H9 (cell line): ENCODE measurements around the gene IQSEC1. TPM values are rescaled to one million over a fixed set of nuclear protein-coding genes. Genes with fewer than 3 reads are reported as not detected.

ENCODE experiments used
- DNase-seq: peaks from one replicate; pipeline ENCODE4 v3.0.0-alpha.2; 2017
- H2AFZ ChIP-seq: one replicate; pipeline ENCODE4 v1.6.1; 2013; ENCODE audit warnings: mild to moderate bottlenecking, low read length, control low read depth, moderate library complexity
- H2AK5ac ChIP-seq: 2 replicates; pipeline ENCODE4 v1.6.1; 2013; ENCODE audit warnings: low read length, control low read depth, mixed read lengths; ENCODE audit not compliant: insufficient read length
- H2BK120ac ChIP-seq: one replicate; pipeline ENCODE4 v1.6.1; 2013; ENCODE audit warnings: low read depth, mild to moderate bottlenecking, low read length, control low read depth, inconsistent platforms; ENCODE audit not compliant: poor library complexity, severe bottlenecking
- H2BK12ac ChIP-seq: 2 replicates; pipeline ENCODE4 v1.6.1; 2013; ENCODE audit warnings: low read length, control low read depth, mixed read lengths, low read depth; ENCODE audit not compliant: insufficient read length
- H2BK15ac ChIP-seq: 2 replicates; pipeline ENCODE4 v1.6.1; 2013; ENCODE audit warnings: low read depth, low read length, control low read depth
- H2BK20ac ChIP-seq: one replicate; pipeline ENCODE4 v1.6.1; 2013; ENCODE audit warnings: low read depth, mild to moderate bottlenecking, low read length, control low read depth, inconsistent platforms; ENCODE audit not compliant: poor library complexity, severe bottlenecking
- H2BK5ac ChIP-seq: 2 replicates; pipeline ENCODE4 v1.6.1; 2013; ENCODE audit warnings: low read length, control low read depth, mixed read lengths; ENCODE audit not compliant: insufficient read length
- H3K14ac ChIP-seq: 2 replicates; pipeline ENCODE4 v1.6.1; 2013; ENCODE audit warnings: low read length, control low read depth; ENCODE audit not compliant: insufficient read depth
- H3K18ac ChIP-seq: 2 replicates; pipeline ENCODE4 v1.6.1; 2013; ENCODE audit warnings: low read depth, mild to moderate bottlenecking, mixed read lengths, low read length, control low read depth; ENCODE audit not compliant: insufficient read length
- H3K23ac ChIP-seq: 2 replicates; pipeline ENCODE4 v1.6.1; 2013; ENCODE audit warnings: low read length, control low read depth, mixed read lengths, low read depth; ENCODE audit not compliant: insufficient read length
- H3K23me2 ChIP-seq: 2 replicates; pipeline ENCODE4 v1.6.1; 2013; ENCODE audit warnings: low read depth, mild to moderate bottlenecking, mixed read lengths, low read length, control low read depth; ENCODE audit not compliant: insufficient read length, poor library complexity, severe bottlenecking
- H3K27ac ChIP-seq: 2 replicates; pipeline ENCODE4 v1.5.1; 2013; ENCODE audit warnings: low read length, control low read depth, mixed read lengths, low read depth; ENCODE audit not compliant: insufficient read length
- H3K27me3 ChIP-seq: 2 replicates; pipeline ENCODE4 v1.6.1; 2013; ENCODE audit warnings: low read length, control low read depth, inconsistent platforms; ENCODE audit not compliant: insufficient read depth
- H3K4ac ChIP-seq: 2 replicates; pipeline ENCODE4 v1.6.1; 2013; ENCODE audit warnings: low read depth, mild to moderate bottlenecking, control low read depth, inconsistent platforms, low read length, moderate library complexity
- H3K4me1 ChIP-seq: 2 replicates; pipeline ENCODE4 v1.6.1; 2013; ENCODE audit warnings: low read length, control low read depth, inconsistent platforms; ENCODE audit not compliant: insufficient read depth
- H3K4me2 ChIP-seq: 2 replicates; pipeline ENCODE4 v1.6.1; 2013; ENCODE audit warnings: low read length, control low read depth, mixed read lengths; ENCODE audit not compliant: insufficient read length, insufficient read depth
- H3K56ac ChIP-seq: 2 replicates; pipeline ENCODE4 v1.6.1; 2013; ENCODE audit warnings: low read depth, mild to moderate bottlenecking, mixed read lengths, low read length, control low read depth; ENCODE audit not compliant: insufficient read length
- H3K79me1 ChIP-seq: 2 replicates; pipeline ENCODE4 v1.6.1; 2013; ENCODE audit warnings: low read depth, mild to moderate bottlenecking, moderate library complexity, low read length, control low read depth, inconsistent platforms; ENCODE audit not compliant: insufficient read depth, poor library complexity, severe bottlenecking
- H3K79me2 ChIP-seq: 2 replicates; pipeline ENCODE4 v1.6.1; 2013; ENCODE audit warnings: low read length, control low read depth, inconsistent platforms; ENCODE audit not compliant: insufficient read depth
- H3K9ac ChIP-seq: 2 replicates; pipeline ENCODE4 v1.6.1; 2013; ENCODE audit warnings: low read length, control low read depth, mixed read lengths; ENCODE audit not compliant: insufficient read length; ENCODE audit errors: extremely low read depth
- H3K9me3 ChIP-seq: one replicate; pipeline ENCODE4 v1.6.1; 2013; ENCODE audit warnings: low read depth, low read length, inconsistent platforms; ENCODE audit not compliant: control insufficient read depth
- H3T11ph ChIP-seq: one replicate; pipeline ENCODE4 v1.6.1; 2013; ENCODE audit warnings: mild to moderate bottlenecking, low read length, control low read depth, inconsistent platforms
- H4K20me1 ChIP-seq: one replicate; pipeline ENCODE4 v1.6.1; 2013; ENCODE audit not compliant: control insufficient read depth, insufficient read length, insufficient read depth
- H4K5ac ChIP-seq: 2 replicates; pipeline ENCODE4 v1.6.1; 2013; ENCODE audit warnings: low read depth, mild to moderate bottlenecking, mixed read lengths, low read length, control low read depth; ENCODE audit not compliant: insufficient read length
- H4K8ac ChIP-seq: replicated peaks from 2 replicates; pipeline ENCODE4 v1.6.1; 2013; ENCODE audit warnings: low read length, control low read depth, mixed read lengths, low read depth; ENCODE audit not compliant: insufficient read length
- H4K91ac ChIP-seq: 2 replicates; pipeline ENCODE4 v1.6.1; 2013; ENCODE audit warnings: low read depth, mild to moderate bottlenecking, moderate library complexity, mixed read lengths, low read length, control low read depth; ENCODE audit not compliant: insufficient read length
- H3K27ac Mint-ChIP-seq, 3 experiments: 2 replicates in 2 of 3; 3 replicates in 1 of 3; pipeline ENCODE4 v1.8.0; 2020 to 2021; ENCODE audit warnings: mixed read lengths in 3 of 3, mild to moderate bottlenecking in 1 of 3, moderate library complexity in 1 of 3
- H3K27me3 Mint-ChIP-seq: 2 replicates; pipeline ENCODE4 v1.8.0; 2021; ENCODE audit warnings: low read depth, mild to moderate bottlenecking, moderate library complexity, mixed read lengths
- H3K36me3 Mint-ChIP-seq, 3 experiments: 2 replicates in 2 of 3; 3 replicates in 1 of 3; pipeline ENCODE4 v1.8.0; 2020 to 2021; ENCODE audit warnings: low read depth in 3 of 3, mixed read lengths in 3 of 3; ENCODE audit not compliant: insufficient read depth in 1 of 3
- H3K4me1 Mint-ChIP-seq, 2 experiments: 2 replicates each; pipeline ENCODE4 v1.8.0; 2020; ENCODE audit warnings: mixed read lengths in 2 of 2
- H3K4me3 Mint-ChIP-seq, 2 experiments: 2 replicates in 1 of 2; 3 replicates in 1 of 2; pipeline ENCODE4 v1.8.0; 2020 to 2021; ENCODE audit warnings: mild to moderate bottlenecking in 2 of 2, mixed read lengths in 2 of 2, moderate library complexity in 1 of 2
- H3K9me3 Mint-ChIP-seq, 2 experiments: 2 replicates in 1 of 2; 3 replicates in 1 of 2; pipeline ENCODE4 v1.8.0; 2020; ENCODE audit warnings: mild to moderate bottlenecking in 2 of 2, mixed read lengths in 2 of 2, moderate library complexity in 1 of 2
- WGBS: extraction: QIAGEN DNeasy Blood & Tissue Kit; methylation state at CpG from one replicate; pipeline ENCODE4 v1.1.7; 2013; ENCODE audit warnings: missing lambda C conversion rate, low lambda C conversion rate, mixed read lengths; ENCODE audit not compliant: insufficient read length; ENCODE audit errors: extremely low coverage; 5-methylcytosine and 5-hydroxymethylcytosine counted together
- total RNA-seq: library from RNA; stranded (reverse); gene quantifications from 2 replicates; pipeline ENCODE4 v1.2.1, GENCODE V29; 2021
- TF ChIP-seq, protein P1 (sequence below): fragments of 200-600 bp; sonication (generic); conservative IDR thresholded peaks from 3 replicates; pipeline ENCODE4 v1.8.0; 2021; ENCODE audit warnings: antibody characterized with exemption, mild to moderate bottlenecking

The IQSEC1 gene
- total RNA-seq, 1 experiment from 2014 or later, result 19.1 TPM

DNA sequence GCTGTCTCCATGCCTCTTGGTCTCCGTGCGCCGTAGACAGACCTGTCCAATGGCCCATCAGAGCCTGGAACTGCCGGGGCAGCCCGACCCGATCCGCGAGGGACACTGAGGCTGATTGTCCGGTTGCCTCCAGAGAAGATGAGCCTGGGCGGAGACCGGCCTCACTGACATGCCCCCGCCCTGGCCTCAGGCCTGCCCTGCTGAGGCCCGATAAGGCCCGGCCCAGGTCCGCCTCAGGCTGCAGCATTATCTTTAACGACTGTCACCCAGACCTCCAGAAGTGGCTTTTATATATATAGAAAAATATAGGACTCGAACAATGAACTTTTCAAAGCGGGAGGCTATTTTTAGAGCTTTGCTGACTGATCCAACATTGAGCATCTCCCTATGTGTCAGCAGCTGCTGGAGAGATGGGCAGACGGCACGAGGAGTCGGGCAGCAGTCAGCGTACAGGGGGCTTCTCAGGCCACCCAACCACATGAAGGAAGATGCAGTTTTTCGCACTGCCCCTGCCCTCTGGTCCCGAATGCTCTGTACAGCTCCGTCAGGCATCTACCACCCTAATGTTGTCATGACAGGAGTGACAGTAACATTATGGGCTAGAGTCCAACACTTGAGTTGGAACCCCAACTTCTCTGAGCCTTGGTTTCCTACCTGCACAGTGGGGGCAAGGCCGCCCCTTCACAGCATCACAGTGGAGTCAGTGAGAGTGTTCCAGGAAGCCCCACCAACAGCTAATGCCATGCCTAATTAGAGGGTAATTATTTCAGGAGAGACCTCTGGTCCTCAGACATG lies 119.8 kb downstream of the IQSEC1 start:
- no peak overlapping the region for H2BK120ac ChIP-seq
- no peaks in the 10 kb centered on the region for H3K23me2 ChIP-seq
- no peak overlapping the region for H4K5ac ChIP-seq
- no peak overlapping the region for H2BK5ac ChIP-seq
- no peak overlapping the region for H3T11ph ChIP-seq
- no peak overlapping the region for H2BK12ac ChIP-seq
- Mint-ChIP-seq H3K9me3 (no peaks in the 10 kb centered on the region), H3K27me3 (no peaks in the 10 kb centered on the region; the same call in 1 of the 2 replicates), H3K36me3 (peaks cover 0 to 2% (median 0%) of the 10 kb centered on the region in 3 experiments; a peak in 1 of 7 replicates), H3K4me3 (no peak overlapping the region), H3K4me1 (peaks cover 0 to 8% of the 10 kb centered on the region in 2 experiments; a peak in 2 of 4 replicates), H3K27ac (0 out of 7 replicates have a peak overlapping the region, but pooled peaks of 1 of the 3 experiments have one; percentile 34)
- no peak overlapping the region for H2BK15ac ChIP-seq
- H3K79me1 ChIP-seq, result peaks cover 3% of the 10 kb centered on the region
- no peak overlapping the region for H2AFZ ChIP-seq
- no peak overlapping the region for H3K9ac ChIP-seq
- H3K14ac ChIP-seq, result no peak overlapping the region
- H4K8ac ChIP-seq, result no peak overlapping the region
- H4K91ac ChIP-seq, result no peak overlapping the region
- H3K23ac ChIP-seq, result no peak overlapping the region
- no CpG with 5 or more reads among the region's 26 CpGs for WGBS
- no peaks in the 10 kb centered on the region for H3K79me2 ChIP-seq
- H3K4me2 ChIP-seq, result no peak overlapping the region
- H3K56ac ChIP-seq, result no peak overlapping the region
- no peak overlapping the region for H3K18ac ChIP-seq
- no peak overlapping the region for H2AK5ac ChIP-seq
- H3K27ac ChIP-seq, result no peak overlapping the region
- no peak for DNase-seq
- H3K27me3 ChIP-seq, result no peaks in the 10 kb centered on the region
- H3K4ac ChIP-seq, result no peak overlapping the region
- no peaks in the 10 kb centered on the region for H3K4me1 ChIP-seq
- no peaks in the 10 kb centered on the region for H3K9me3 ChIP-seq
- no peaks in the 10 kb centered on the region for H4K20me1 ChIP-seq
- TF ChIP-seq, protein P1, sequence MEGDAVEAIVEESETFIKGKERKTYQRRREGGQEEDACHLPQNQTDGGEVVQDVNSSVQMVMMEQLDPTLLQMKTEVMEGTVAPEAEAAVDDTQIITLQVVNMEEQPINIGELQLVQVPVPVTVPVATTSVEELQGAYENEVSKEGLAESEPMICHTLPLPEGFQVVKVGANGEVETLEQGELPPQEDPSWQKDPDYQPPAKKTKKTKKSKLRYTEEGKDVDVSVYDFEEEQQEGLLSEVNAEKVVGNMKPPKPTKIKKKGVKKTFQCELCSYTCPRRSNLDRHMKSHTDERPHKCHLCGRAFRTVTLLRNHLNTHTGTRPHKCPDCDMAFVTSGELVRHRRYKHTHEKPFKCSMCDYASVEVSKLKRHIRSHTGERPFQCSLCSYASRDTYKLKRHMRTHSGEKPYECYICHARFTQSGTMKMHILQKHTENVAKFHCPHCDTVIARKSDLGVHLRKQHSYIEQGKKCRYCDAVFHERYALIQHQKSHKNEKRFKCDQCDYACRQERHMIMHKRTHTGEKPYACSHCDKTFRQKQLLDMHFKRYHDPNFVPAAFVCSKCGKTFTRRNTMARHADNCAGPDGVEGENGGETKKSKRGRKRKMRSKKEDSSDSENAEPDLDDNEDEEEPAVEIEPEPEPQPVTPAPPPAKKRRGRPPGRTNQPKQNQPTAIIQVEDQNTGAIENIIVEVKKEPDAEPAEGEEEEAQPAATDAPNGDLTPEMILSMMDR, result no peak
- no peak overlapping the region for H2BK20ac ChIP-seq
